Panc1 (cell line): ENCODE data around the gene GRM7. TPM values are rescaled to one million over a fixed set of nuclear protein-coding genes. Genes with fewer than 3 reads are reported as not detected.

Experiments used
- ATAC-seq: fragments of 200-7000 bp; cut with Tn5 transposase; 2 replicates; pipeline ENCODE4 v1.9.1; 2020; ENCODE audit warnings: mild to moderate bottlenecking, moderate library complexity
- BruUV-seq: library from RNA; stranded (reverse); fragments of 400-500 nt; replicated peaks from 2 replicates; lab custom pipeline; 2021; lab: Mats Ljungman, UMichigan
- CTCF ChIA-PET: fragments of 300-600 bp; sonication (Branson Sonifier 250); formaldehyde crosslinking; loops from one replicate; lab custom pipeline; 2022; ENCODE audit warnings: antibody characterized with exemption; lab: Charles Lee
- POLR2A ChIA-PET: fragments of 300-600 bp; sonication (Branson Sonifier 250); formaldehyde crosslinking; loops from one replicate; lab custom pipeline; 2022; ENCODE audit warnings: antibody characterized with exemption; lab: Charles Lee
- DNase-seq: peaks from one replicate; pipeline ENCODE4 v3.0.0-alpha.2; 2010; ENCODE audit warnings: low read depth, low spot score
- H3K27ac ChIP-seq: 2 replicates; pipeline ENCODE4 v1.5.1; 2011; ENCODE audit warnings: mild to moderate bottlenecking, low read length, inconsistent platforms
- H3K27me3 ChIP-seq: fragments of 200-500 bp; sonication (Bioruptor generic); 2 replicates; pipeline ENCODE4 v1.6.0; 2014; ENCODE audit warnings: low read length, inconsistent platforms; ENCODE audit not compliant: control insufficient read depth, insufficient read depth
- H3K36me3 ChIP-seq: fragments of 200-500 bp; sonication (Bioruptor generic); 2 replicates; pipeline ENCODE4 v1.5.1; 2014; ENCODE audit warnings: inconsistent platforms, mild to moderate bottlenecking, low read length, moderate library complexity; ENCODE audit not compliant: control insufficient read depth, insufficient read depth
- H3K4me1 ChIP-seq: 2 replicates; pipeline ENCODE4 v1.5.1; 2011; ENCODE audit warnings: inconsistent platforms, mild to moderate bottlenecking, low read length, moderate library complexity; ENCODE audit not compliant: control insufficient read depth, insufficient read depth
- H3K4me3 ChIP-seq, 2 experiments: 2 replicates each; pipeline ENCODE4 v1.5.1; 2011 to 2012; ENCODE audit warnings: low read depth in 2 of 2, low read length in 2 of 2, mild to moderate bottlenecking in 2 of 2, inconsistent platforms in 1 of 2, moderate library complexity in 1 of 2
- H3K9me3 ChIP-seq: fragments of 200-500 bp; sonication (Bioruptor generic); 2 replicates; pipeline ENCODE4 v1.5.1; 2014; ENCODE audit warnings: low read depth, mild to moderate bottlenecking, inconsistent platforms, low read length, moderate library complexity; ENCODE audit not compliant: control insufficient read depth, insufficient read depth
- POLR2AphosphoS5 ChIP-seq: IDR thresholded peaks from 2 replicates; pipeline ENCODE4 v1.6.1; 2012; ENCODE audit warnings: mild to moderate bottlenecking, low read depth, low read length, moderate library complexity
- SIN3A ChIP-seq: IDR thresholded peaks from 2 replicates; pipeline ENCODE4 v1.6.1; 2012; ENCODE audit warnings: low read depth, mild to moderate bottlenecking, low read length, moderate library complexity, borderline replicate concordance; ENCODE audit not compliant: insufficient read depth
- TCF7L2 ChIP-seq: IDR thresholded peaks from 2 replicates; pipeline ENCODE4 v1.6.1; 2011; ENCODE audit warnings: mild to moderate bottlenecking, low read depth, low read length, inconsistent platforms
- in situ Hi-C: cut with HindIII; loops from 2 replicates; pipeline ENCODE4 v1.10.0; 2016; ENCODE audit warnings: low sequenced_read_pairs, low pct_unique_long_range_greater_than_20kb
- intact Hi-C: fragments of 100-400 bp; cut with micrococcal nuclease; formaldehyde crosslinking; loops from one replicate; pipeline ENCODE4 v1.10.0; 2022; ENCODE audit not compliant: unreplicated experiment
- total RNA-seq: library from RNA; stranded (reverse); gene quantifications from one replicate; pipeline ENCODE4 v1.2.1, GENCODE V29; 2021; ENCODE audit not compliant: unreplicated experiment
- TF ChIP-seq, protein P1 (sequence below), 2 experiments: IDR thresholded peaks; 2 replicates each; pipeline ENCODE4 v1.6.1; 2011 to 2012; ENCODE audit warnings: low read depth in 2 of 2, control low read depth in 1 of 2, low read length in 1 of 2, mild to moderate bottlenecking in 1 of 2, moderate library complexity in 1 of 2; ENCODE audit not compliant: insufficient read depth in 1 of 2
- TF ChIP-seq, protein P2 (sequence below): fragments of 450-650 bp; IDR thresholded peaks from 2 replicates; pipeline ENCODE4 v1.5.1; 2017; ENCODE audit warnings: mild to moderate bottlenecking

The GRM7 gene
- total RNA-seq, 1 experiment from 2014 or later = not detected

DNA sequence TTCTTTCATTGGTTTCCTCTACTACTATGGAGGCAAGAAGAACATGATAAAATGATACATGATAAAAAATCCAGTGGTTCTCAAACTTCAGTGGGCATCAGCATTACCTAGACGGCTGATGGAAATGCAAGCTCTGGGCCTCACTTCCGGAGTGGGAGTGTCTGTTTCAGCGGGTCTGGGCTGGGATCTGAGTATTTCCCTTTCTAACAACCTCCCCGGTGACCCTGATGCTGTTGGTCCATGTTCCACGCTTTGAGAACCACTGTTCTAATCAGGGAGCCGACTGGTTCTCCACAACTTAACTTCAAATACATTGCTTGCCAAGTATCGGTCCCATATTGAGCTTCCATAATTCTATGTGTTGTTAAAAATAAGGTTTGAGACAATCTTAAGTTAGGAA, 928.4 kb downstream of the GRM7 start:
- CTCF ChIA-PET = no interaction called here
- ATAC-seq (no peak), DNase-seq (no peak)
- in situ Hi-C loops = no loop called here
- BruUV-seq = no TSS peak
- H3K27me3 ChIP-seq = no peaks in the 10 kb centered on the region
- H3K36me3 ChIP-seq = no peaks in the 10 kb centered on the region
- H3K4me3 ChIP-seq = no peak overlapping the region
- TF ChIP-seq TCF7L2 (no peak), SIN3A (no peak), POLR2AphosphoS5 (no peak)
- TF ChIP-seq, protein P1, sequence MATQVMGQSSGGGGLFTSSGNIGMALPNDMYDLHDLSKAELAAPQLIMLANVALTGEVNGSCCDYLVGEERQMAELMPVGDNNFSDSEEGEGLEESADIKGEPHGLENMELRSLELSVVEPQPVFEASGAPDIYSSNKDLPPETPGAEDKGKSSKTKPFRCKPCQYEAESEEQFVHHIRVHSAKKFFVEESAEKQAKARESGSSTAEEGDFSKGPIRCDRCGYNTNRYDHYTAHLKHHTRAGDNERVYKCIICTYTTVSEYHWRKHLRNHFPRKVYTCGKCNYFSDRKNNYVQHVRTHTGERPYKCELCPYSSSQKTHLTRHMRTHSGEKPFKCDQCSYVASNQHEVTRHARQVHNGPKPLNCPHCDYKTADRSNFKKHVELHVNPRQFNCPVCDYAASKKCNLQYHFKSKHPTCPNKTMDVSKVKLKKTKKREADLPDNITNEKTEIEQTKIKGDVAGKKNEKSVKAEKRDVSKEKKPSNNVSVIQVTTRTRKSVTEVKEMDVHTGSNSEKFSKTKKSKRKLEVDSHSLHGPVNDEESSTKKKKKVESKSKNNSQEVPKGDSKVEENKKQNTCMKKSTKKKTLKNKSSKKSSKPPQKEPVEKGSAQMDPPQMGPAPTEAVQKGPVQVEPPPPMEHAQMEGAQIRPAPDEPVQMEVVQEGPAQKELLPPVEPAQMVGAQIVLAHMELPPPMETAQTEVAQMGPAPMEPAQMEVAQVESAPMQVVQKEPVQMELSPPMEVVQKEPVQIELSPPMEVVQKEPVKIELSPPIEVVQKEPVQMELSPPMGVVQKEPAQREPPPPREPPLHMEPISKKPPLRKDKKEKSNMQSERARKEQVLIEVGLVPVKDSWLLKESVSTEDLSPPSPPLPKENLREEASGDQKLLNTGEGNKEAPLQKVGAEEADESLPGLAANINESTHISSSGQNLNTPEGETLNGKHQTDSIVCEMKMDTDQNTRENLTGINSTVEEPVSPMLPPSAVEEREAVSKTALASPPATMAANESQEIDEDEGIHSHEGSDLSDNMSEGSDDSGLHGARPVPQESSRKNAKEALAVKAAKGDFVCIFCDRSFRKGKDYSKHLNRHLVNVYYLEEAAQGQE (IDR thresholded peaks at IDR 0.05; ENCODE audit: insufficient read depth in 1 of 2, low read depth in 2 of 2, low read length in 1 of 2) = no peak
- TF ChIP-seq, protein P2, sequence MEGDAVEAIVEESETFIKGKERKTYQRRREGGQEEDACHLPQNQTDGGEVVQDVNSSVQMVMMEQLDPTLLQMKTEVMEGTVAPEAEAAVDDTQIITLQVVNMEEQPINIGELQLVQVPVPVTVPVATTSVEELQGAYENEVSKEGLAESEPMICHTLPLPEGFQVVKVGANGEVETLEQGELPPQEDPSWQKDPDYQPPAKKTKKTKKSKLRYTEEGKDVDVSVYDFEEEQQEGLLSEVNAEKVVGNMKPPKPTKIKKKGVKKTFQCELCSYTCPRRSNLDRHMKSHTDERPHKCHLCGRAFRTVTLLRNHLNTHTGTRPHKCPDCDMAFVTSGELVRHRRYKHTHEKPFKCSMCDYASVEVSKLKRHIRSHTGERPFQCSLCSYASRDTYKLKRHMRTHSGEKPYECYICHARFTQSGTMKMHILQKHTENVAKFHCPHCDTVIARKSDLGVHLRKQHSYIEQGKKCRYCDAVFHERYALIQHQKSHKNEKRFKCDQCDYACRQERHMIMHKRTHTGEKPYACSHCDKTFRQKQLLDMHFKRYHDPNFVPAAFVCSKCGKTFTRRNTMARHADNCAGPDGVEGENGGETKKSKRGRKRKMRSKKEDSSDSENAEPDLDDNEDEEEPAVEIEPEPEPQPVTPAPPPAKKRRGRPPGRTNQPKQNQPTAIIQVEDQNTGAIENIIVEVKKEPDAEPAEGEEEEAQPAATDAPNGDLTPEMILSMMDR = no peak
- no peaks in the 10 kb centered on the region for H3K9me3 ChIP-seq
- H3K27ac ChIP-seq = no peak overlapping the region
- no peaks in the 10 kb centered on the region for H3K4me1 ChIP-seq
- intact Hi-C loops = no loop called here
- POLR2A ChIA-PET = interaction anchor here (0.6 kb wide), 1 partner anchor 21 kb away, joined by 4 read pairs; no protein-coding TSS in a partner anchor

DNA sequence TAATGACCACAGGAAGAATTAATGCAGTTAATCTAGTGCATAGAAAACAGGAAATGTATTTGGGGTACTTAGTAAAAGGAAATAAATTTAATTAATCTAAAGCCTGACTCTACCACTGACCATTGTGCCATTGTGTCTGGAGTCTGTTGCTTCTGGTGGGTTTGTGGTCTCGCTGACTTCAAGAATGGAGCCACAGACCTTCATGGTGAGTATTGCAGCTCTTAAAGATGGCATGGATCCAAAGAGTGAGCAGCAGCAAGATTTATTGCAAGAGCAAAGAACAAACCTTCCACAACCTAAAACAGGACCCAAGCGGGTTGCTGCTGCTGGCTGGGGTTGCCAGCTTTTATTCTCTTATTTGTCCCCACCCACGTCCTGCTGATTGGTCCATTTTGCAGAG, 929.2 kb downstream of the GRM7 start:
- intact Hi-C loops (no loop called here), in situ Hi-C loops (no loop called here)
- H3K36me3 ChIP-seq = no peaks in the 10 kb centered on the region
- TF ChIP-seq, protein P2 = no peak
- TF ChIP-seq TCF7L2 (no peak), SIN3A (no peak), POLR2AphosphoS5 (no peak)
- TF ChIP-seq, protein P1 (IDR thresholded peaks at IDR 0.05; ENCODE audit: insufficient read depth in 1 of 2, low read depth in 2 of 2, low read length in 1 of 2) = no peak
- H3K4me1 ChIP-seq = no peaks in the 10 kb centered on the region
- ChIA-PET POLR2A (no interaction called here), CTCF (no interaction called here)
- ATAC-seq = no peak
- H3K27ac ChIP-seq = no peak overlapping the region
- no TSS peak for BruUV-seq
- H3K9me3 ChIP-seq = no peaks in the 10 kb centered on the region
- H3K27me3 ChIP-seq = no peaks in the 10 kb centered on the region
- no peak for DNase-seq
- H3K4me3 ChIP-seq = no peak overlapping the region
